ENCODE measurements around the gene WASF2. TPM values are rescaled to one million over a fixed set of nuclear protein-coding genes. Genes with fewer than 3 reads are reported as not detected.
A peak's percentile ranks its signal among the peaks of the same experiment; 100 is the strongest.

WASF2 gene
- total RNA-seq, 1 donor from 2014 or later: 27.9 TPM

DNA sequence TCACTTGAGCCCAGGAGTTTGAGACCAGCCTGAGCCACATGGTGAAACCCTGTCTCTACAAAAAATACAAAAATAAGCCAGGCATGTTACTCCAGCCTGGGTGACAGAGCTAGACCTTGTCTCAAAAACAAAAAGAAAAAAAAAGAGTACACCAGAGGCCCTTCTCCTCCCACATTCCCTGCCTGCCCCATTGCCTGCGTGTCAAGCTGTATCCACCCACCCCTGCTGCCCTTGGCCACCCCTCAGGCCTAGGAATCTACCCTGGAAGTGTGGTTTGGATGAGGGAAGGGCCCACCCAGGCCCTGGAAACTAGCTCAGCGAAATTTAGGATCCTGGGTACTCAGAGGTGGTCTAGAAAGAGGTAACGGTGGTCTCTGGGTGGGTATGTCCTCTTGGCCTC is 25.7 kb upstream of the WASF2 start:
- TF ChIP-seq, protein P1, sequence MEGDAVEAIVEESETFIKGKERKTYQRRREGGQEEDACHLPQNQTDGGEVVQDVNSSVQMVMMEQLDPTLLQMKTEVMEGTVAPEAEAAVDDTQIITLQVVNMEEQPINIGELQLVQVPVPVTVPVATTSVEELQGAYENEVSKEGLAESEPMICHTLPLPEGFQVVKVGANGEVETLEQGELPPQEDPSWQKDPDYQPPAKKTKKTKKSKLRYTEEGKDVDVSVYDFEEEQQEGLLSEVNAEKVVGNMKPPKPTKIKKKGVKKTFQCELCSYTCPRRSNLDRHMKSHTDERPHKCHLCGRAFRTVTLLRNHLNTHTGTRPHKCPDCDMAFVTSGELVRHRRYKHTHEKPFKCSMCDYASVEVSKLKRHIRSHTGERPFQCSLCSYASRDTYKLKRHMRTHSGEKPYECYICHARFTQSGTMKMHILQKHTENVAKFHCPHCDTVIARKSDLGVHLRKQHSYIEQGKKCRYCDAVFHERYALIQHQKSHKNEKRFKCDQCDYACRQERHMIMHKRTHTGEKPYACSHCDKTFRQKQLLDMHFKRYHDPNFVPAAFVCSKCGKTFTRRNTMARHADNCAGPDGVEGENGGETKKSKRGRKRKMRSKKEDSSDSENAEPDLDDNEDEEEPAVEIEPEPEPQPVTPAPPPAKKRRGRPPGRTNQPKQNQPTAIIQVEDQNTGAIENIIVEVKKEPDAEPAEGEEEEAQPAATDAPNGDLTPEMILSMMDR (conservative IDR thresholded peaks at IDR 0.05; ENCODE audit: low read depth, low read length): no peak
- H3K4me3 ChIP-seq (ENCODE audit: low read depth, low read length): no peak overlapping the region
- DNase-seq (ENCODE audit: low read depth): no peak

GRCh38 chr1:27513958-27514357 is 24.0 kb upstream of the WASF2 start:
- no peak overlapping the region for H3K4me3 ChIP-seq (ENCODE audit: low read depth, low read length)
- TF ChIP-seq, protein P1 (conservative IDR thresholded peaks at IDR 0.05; ENCODE audit: low read depth, low read length): no peak
- no peak for DNase-seq (ENCODE audit: low read depth)

DNA sequence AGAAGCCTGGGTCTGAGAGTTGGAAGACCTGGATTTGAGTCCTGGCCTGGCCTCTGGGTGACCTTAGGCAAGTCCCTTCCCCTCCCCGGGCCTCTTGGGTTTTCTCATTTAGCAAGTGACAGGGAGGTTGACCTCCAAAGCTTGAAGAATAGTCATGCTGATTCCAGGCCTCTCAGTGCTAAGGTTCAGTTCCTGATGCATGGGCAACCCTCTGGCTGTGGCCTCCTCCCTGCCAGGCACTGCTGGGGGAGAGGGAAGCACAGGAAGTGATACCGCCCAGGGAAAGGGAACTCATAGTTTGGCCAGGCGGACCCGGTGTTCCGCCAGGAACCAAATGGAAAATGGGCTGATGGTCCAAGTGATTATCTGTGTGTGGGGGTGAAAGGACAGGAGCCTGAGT is 23.6 kb upstream of the WASF2 start:
- H3K4me3 ChIP-seq (ENCODE audit: low read depth, low read length): no peak overlapping the region
- TF ChIP-seq, protein P1 (conservative IDR thresholded peaks at IDR 0.05; ENCODE audit: low read depth, low read length): no peak
- DNase-seq (ENCODE audit: low read depth): no peak

DNA sequence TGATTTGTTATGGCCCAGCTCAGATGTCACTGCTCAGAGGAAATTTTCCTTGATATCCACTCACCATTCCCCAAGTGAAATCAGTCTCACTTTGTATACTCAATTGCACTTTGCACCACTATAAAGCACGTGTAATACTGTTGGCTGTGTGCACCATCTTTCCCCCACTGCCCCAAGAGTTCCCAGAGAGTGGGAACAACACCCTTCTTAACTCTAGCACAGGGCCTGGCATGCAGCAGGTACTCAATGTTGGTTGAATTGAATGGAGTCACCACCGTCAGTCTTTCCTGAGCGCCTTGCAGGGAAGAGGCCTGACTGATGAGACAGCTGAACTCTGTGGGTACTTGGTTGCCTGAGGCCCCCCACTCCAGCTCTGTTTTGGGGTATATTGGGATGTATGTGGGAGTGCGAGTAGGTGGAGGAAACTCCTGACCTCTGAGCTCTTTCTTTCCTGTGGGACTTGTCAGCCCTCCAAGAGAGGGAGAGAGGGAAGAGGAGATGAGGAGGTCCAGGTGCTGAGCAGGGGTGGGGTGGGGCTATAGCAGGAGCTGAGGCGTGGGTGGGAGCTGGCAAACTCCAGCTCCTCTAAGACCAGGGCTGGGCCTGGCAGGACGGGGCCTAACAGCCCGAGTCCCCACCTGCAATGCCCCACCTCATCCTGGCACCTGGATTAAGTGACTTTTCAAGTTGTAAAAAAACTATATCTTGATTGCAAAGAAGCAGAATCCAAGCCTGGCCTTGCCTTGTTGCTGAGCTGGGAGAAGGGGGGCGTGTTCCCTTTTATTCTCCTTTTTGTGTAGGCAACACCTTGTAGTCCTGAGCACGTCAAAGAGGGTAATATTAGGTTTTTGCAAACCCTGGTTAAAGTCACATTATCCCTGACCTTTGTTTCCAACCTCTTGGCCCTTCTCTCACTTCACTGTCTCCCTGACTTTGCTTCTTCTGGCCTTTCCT is 19.4 kb upstream of the WASF2 start:
- H3K4me3 ChIP-seq (ENCODE audit: low read depth, low read length): no peak overlapping the region
- no peak for DNase-seq (ENCODE audit: low read depth)
- TF ChIP-seq, protein P1 (conservative IDR thresholded peaks at IDR 0.05; ENCODE audit: low read depth, low read length): no peak

DNA sequence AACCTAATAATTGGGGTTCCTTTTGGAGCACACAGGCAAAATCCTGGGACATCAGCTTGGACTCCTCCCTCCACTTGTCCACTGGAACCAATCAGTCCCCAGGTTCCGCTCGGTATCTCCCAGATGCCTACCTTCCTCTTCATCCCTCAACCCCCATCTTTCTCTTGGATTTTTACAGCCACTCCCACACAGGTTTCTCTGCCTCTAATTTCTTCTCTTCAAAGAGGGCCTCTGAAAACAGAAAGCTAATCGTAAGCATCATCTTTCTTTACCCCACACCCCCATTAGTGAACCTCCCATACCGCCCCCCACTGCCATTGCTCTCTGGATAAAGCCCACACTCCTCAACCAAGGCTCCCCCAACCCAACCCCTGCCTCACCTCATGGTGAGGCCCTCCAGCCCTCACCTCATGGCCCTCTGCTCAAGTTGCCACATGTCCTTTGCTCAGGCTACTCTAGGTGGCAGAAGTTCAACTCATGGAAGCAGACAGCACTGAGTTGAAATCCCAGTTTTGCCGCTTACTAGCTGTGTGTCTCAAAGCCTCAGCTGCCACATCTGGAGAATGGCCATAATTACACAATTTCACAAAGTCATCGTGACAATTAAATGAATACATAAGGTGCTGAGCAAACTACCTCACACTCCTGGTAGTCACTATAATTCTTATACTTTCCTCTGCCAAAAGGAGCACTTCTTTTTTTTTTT is 18.1 kb upstream of the WASF2 start:
- TF ChIP-seq, protein P1 (conservative IDR thresholded peaks at IDR 0.05; ENCODE audit: low read depth, low read length): peak; percentile 26
- DNase-seq (ENCODE audit: low read depth): no peak
- no peak overlapping the region for H3K4me3 ChIP-seq (ENCODE audit: low read depth, low read length)

DNA sequence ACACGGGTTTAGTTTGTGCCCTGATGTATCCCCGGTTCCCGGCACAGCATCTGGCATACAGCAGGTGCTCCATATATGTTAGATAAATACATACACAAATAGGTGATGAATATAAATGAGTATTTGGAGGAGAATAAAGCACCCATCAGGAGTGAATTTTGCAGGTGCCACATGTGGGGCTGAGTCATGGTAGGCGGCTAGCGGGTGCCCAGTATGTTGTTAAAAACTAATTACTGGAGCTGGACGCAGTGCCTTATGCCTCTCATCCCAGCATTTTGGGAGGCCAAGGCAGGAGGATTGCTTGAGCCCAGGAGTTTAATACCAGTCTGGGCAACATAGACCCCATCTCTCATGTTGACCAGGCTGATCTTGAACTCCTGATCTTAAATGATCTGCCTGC is 16.7 kb upstream of the WASF2 start:
- no peak for DNase-seq (ENCODE audit: low read depth)
- no peak overlapping the region for H3K4me3 ChIP-seq (ENCODE audit: low read depth, low read length)
- TF ChIP-seq, protein P1 (conservative IDR thresholded peaks at IDR 0.05; ENCODE audit: low read depth, low read length): no peak
